Activated CD4-positive, alpha-beta T cell treated with anti-CD3 and anti-CD28 coated beads, Interleukin-2, amount 50 U/mL, for 4 hours (primary cell): ENCODE data around the gene PML.
"Not testable (repeated sequence)": the region's sequence is repeated elsewhere in the genome, so short reads cannot be mapped to it uniquely, and the experiment has no call there.

Experiments used
- DNase-seq, 2 experiments: peaks; one replicate each; pipeline ENCODE4 v3.0.0-alpha.2; 2020

The PML gene

GRCh38 chr15:74062236-74062635 is 67.7 kb downstream of the PML start:
- no peak for DNase-seq

- no peak for DNase-seq
Observed at GRCh38 chr15:74062671-74063070, 68.2 kb downstream of the PML start.

- DNase-seq = not testable (repeated sequence)
Observed at GRCh38 chr15:74063425-74064146, 69.1 kb downstream of the PML start.

GRCh38 chr15:74064183-74064582 is 69.7 kb downstream of the PML start:
- not testable (repeated sequence) for DNase-seq

DNA sequence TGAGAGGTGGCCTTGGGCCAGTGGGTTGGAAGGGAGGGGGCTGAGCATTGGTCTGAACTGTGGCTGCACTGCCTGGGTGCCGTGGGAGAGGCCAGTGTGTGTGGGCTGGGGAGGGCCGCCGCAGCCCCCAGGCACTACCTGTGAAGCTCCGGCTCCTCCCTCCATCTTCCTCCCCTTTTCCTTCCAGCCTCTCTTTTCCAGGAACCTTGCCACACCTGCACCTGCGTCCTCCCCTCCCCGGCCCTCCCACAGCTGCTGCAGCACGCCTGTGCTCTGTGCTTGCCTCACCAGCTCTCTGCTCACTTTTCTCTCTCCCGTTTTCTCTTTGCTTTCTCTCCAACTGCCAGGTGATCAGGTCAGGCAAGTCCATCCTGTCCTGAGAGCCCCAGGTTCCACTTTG is 70.3 kb downstream of the PML start:
- not testable (repeated sequence) for DNase-seq

- DNase-seq = peak; percentile 37 to 46
Observed at GRCh38 chr15:74065684-74066411, 71.3 kb downstream of the PML start.

DNA sequence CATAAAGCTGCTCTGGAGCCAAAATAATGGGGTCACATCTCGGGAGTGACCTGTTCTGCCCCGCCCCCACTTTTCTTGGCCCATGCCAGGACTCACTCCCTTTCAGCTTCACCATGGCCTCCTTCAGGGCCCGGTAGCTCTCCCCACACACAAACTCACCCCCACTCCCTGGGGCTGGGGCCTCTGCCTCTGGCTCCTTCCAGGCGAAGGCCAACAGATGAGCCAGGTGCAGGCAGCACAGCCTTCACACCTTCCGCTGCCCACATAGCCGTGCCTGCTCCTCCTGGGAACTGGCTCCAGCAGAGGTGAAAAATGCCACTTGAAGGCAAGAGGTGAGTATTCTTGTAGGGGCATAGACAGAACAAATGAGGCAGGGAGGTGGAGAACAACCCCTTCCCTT is 77.1 kb downstream of the PML start:
- DNase-seq = not testable (repeated sequence)

- DNase-seq = not testable (repeated sequence)
Observed at GRCh38 chr15:74072132-74072531, 77.6 kb downstream of the PML start.

DNA sequence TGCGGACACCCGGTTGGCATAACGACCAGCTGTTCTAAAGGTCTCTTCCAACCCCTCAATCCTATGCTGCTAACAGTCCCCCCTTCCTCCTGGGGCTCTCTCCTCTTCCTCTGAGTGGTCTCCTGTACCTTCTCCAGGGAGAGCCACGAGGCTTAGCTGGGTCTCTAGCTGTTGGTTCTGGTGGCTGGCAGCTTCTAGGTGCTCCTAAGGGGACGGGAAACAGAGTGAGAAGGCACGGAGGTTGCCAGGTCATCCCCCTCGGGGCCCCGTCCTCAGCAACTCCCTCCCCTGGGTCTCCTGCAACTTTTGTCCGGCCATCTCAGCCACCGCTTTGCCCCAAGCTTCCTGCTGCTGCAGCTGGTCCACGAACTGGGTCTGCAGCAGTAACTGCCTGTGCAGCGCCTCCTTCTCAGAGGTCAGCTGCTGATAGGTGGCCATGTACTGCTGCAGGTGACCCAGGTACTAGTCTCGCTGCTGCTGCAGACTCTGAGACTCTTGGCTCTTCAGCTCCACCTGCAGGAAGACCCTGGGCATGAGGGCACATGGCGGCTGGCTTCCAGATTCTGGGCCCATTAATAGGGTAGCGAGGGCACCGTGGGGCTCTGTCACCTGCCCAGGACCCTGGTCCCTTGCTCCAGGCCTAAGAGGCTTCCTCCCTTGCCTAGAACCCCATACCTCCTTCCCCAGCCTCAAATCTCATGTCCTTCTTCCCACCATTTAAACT is 78.3 kb downstream of the PML start:
- DNase-seq = peak; percentile 37 to 42

DNA sequence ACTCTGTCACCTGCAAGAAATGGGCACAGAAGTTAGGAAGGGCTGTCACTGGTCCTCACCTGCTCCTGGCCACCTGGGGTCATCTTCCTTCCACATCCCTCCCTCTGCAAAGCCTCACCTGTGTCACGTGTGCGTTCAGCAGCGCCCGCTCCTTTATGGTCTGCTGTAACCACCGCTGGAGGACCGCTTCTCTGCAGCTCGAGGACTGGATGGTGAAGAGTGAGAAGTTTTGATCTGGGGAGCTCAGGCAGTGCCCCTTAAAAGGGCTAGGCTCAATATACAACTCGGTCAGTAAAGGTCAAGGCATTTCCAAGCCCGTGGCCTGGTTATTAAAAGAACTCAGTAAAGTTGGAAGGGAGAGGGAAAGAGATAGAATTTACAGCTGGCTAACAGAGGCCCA is 81.3 kb downstream of the PML start:
- DNase-seq = not testable (repeated sequence)

GRCh38 chr15:74082450-74082849 is 87.9 kb downstream of the PML start, which contains the start of gene GOLGA6A:
TSS of gene GOLGA6A (minus strand) at chr15:74082550. CDS start at chr15:74082509, 41 bp downstream.
- DNase-seq = not testable (repeated sequence)

DNA sequence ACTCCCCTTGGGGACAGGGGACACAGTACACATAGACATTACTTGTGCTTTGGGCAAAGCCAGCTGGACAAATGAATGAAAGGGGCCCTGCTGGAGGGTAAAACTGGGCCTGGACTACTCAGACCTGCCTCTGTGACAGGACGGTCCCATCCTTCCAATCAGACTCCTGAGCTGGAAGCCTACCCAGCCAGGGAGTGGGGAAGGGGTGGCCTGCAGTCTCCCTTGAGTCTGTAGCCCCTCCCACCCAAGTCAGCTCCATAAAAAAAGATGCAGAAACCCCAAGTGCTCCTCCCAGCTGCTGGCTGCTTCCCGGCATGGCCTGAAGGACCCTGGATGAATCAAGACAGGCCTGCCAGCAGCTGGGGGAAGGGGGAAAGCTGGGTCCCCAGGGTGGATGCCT is 100.1 kb downstream of the PML start:
- not testable (repeated sequence) for DNase-seq

DNA sequence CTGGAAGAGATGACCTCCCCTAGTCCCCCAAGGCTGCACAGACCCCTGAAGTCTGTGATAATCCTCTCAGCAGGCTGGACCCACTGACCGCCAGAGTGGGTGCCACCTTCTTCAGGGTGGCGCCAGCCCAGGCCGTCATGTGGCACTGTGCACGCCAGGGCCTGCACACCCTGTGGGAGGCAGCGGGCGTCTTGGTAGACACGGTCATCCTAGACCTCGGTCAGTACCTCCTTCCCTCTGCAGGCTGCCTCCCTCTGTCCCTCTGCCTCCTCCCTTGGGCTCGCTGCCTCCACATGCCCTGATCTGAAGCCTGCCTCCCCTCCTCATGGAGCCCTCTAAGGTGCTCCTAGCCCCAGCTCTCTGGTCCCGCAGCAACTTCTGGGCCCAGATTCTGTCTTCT is 101.1 kb downstream of the PML start:
- DNase-seq = not testable (repeated sequence)

DNA sequence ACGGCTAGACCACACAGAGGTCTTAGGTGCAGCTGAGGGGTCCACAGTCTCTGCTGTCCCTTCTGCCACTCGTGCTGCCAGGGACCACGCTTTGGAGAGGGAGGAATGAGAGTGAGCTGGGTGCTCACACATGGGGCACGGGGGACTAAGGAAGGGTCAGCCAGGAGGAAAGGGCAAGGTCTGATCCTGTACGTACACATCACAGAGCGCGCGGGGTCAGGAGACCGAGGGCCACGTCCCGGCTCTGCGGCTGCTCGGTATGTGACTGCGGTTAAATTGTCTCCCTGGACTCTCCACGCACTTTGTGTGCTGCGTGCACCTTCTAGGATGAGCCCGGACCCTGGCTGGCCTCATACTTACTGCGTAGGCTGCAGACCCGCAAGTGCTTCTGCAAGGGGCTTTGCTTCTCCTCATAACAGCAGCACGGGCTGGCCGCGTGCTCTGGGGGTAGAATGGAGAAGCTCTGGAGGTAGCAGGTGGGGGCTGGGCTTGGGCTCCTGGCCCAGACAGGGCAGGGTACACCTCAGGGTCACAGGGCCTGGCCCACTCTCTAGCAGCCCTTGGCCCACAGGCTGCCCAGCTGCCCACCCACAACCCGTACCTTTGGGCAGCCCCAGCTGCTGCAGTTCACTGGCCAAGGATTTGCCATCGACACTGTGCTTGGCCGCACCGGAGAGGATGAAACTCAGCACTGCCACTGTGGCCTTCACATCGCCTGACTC is 102.4 kb downstream of the PML start:
- not testable (repeated sequence) for DNase-seq
